Uterus (tissue), 4 donors: ENCODE data around the gene SPACA4. TPM values are rescaled to one million over a fixed set of nuclear protein-coding genes. Genes with fewer than 3 reads are reported as not detected.

Source experiments
- DNase-seq, 2 donors: peaks; one replicate each; pipeline ENCODE4 v3.0.0-alpha.2; 2019 to 2020
- H3K27ac ChIP-seq, 2 donors: fragments of 200-600 bp; sonication (generic); 1 replicate in 1 of 2; 2 replicates in 1 of 2; pipeline ENCODE4 v1.5.1; 2016 to 2018
- H3K27me3 ChIP-seq, 2 donors: fragments of 200-600 bp; sonication (generic); one replicate each; pipeline ENCODE4 v1.5.1; 2018 to 2019; ENCODE audit warnings: control low read depth in 1 of 2
- H3K36me3 ChIP-seq, 2 donors: fragments of 200-600 bp; sonication (generic); one replicate each; pipeline ENCODE4 v1.5.1; 2019; ENCODE audit warnings: control low read depth in 1 of 2
- H3K4me1 ChIP-seq, 2 donors: fragments of 200-600 bp; sonication (generic); one replicate each; pipeline ENCODE4 v1.5.1; 2018 to 2019; ENCODE audit warnings: control low read depth in 1 of 2
- H3K4me3 ChIP-seq, 2 donors: fragments of 200-600 bp; sonication (generic); 1 replicate in 1 of 2; 2 replicates in 1 of 2; pipeline ENCODE4 v1.5.1; 2018 to 2019; ENCODE audit warnings: mild to moderate bottlenecking in 1 of 2
- H3K9me3 ChIP-seq, 2 donors: fragments of 200-600 bp; sonication (generic); one replicate each; pipeline ENCODE4 v1.5.1; 2019; ENCODE audit warnings: control low read depth in 1 of 2
- POLR2A ChIP-seq, 2 donors: fragments of 450-650 bp; IDR thresholded peaks; one replicate each; pipeline ENCODE4 v1.6.1; 2016; ENCODE audit warnings: antibody characterized with exemption in 2 of 2, mild to moderate bottlenecking in 1 of 2, moderate library complexity in 1 of 2
- intact Hi-C: fragments of 100-400 bp; cut with DNase I; formaldehyde crosslinking; loops from one replicate; pipeline ENCODE4 v1.15.1; 2023; ENCODE audit warnings: low total_unique reads
- total RNA-seq, 4 donors: library from RNA; depleted of rRNA in 3 of 4; stranded (reverse); fragments of >200 nt in 3 of 4; gene quantifications; one replicate each; pipeline versions ENCODE4 v1.1.0 to v1.2.4, GENCODE V29; 2014 to 2023
- TF ChIP-seq, protein P1 (sequence below), 4 experiments: fragments of 200-600 bp in 2 of 4; fragments of 450-650 bp in 2 of 4; sonication (generic) in 2 of 4; IDR thresholded peaks; one replicate each; pipeline ENCODE4 v1.5.1; 2016 to 2019; ENCODE audit warnings: antibody characterized with exemption in 4 of 4, mild to moderate bottlenecking in 2 of 4, moderate library complexity in 1 of 4
- donor health status: DM: yes; HTN: yes; CAD: no.

SPACA4 gene
- total RNA-seq, 4 donors from 2014 or later: not detected

DNA sequence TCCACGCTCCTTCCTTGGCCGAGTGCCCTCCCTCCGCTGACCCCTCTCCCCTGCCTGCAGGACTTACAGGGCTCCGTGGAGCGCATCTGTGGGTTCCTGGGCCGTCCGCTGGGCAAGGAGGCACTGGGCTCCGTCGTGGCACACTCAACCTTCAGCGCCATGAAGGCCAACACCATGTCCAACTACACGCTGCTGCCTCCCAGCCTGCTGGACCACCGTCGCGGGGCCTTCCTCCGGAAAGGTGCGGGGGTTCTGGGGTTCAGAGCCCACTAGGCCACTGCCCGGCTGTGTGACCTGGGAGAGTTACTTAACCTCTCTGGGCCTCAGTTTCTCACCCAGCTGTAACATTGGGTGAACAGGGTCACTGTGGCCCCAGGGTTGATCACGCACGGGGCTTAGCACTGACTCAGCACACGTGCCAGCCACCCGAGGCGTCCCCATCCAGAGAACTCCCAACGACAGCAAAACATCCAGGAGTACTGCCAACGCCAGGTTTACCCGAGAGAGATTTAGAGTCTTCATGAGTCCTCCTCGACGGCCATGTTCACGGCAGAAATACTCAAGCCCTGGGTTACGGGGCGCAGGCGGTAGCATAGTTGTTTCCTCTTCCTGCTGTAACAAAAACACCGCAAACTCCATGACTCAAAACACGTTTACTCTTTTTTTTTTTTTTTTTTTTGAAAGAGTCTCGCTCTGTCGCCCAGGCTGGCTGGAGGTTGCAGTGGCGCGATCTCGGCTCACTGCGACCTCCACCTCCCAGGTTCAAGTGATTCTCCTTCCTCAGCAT lies 9.7 kb upstream of the SPACA4 start:
- TF ChIP-seq, protein P1, sequence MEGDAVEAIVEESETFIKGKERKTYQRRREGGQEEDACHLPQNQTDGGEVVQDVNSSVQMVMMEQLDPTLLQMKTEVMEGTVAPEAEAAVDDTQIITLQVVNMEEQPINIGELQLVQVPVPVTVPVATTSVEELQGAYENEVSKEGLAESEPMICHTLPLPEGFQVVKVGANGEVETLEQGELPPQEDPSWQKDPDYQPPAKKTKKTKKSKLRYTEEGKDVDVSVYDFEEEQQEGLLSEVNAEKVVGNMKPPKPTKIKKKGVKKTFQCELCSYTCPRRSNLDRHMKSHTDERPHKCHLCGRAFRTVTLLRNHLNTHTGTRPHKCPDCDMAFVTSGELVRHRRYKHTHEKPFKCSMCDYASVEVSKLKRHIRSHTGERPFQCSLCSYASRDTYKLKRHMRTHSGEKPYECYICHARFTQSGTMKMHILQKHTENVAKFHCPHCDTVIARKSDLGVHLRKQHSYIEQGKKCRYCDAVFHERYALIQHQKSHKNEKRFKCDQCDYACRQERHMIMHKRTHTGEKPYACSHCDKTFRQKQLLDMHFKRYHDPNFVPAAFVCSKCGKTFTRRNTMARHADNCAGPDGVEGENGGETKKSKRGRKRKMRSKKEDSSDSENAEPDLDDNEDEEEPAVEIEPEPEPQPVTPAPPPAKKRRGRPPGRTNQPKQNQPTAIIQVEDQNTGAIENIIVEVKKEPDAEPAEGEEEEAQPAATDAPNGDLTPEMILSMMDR (IDR thresholded peaks at IDR 0.05): no peak
- no peak for TF ChIP-seq POLR2A (IDR thresholded peaks at IDR 0.05)
- intact Hi-C loops: no loop called here
- Histone ChIP-seq H3K27ac (no peak overlapping the region), H3K4me3 (no peak overlapping the region), H3K27me3 (no peaks in the 10 kb centered on the region), H3K4me1 (no peaks in the 10 kb centered on the region), H3K36me3 (no peaks in the 10 kb centered on the region), H3K9me3 (no peaks in the 10 kb centered on the region)
- DNase-seq: no peak

DNA sequence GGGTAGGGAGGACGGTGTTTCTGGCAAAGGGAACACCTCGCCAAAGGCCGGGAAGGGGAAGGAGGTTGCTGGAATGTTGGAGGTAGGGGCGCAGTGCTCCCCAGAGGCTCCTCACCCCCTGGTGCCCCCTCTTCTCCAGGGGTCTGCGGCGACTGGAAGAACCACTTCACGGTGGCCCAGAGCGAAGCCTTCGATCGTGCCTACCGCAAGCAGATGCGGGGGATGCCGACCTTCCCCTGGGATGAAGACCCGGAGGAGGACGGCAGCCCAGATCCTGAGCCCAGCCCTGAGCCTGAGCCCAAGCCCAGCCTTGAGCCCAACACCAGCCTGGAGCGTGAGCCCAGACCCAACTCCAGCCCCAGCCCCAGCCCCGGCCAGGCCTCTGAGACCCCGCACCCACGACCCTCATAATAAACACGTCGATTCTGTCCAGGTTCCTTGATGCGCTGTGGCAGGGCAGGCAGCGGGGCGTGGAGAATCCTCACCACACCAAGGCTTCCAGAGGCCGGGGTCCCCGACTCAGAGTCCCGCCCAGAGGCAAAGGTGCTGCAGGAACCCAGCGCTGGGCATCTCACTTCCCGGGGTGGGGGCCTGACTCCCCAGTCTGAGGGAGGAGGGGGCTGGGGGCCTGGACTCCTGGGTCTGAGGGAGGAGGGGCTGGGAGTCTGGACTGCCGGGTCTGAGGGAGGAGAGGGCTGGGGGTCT lies 7.4 kb upstream of the SPACA4 start:
- intact Hi-C loops: no loop called here
- Histone ChIP-seq H3K9me3 (no peaks in the 10 kb centered on the region), H3K27ac (no peak overlapping the region), H3K27me3 (no peaks in the 10 kb centered on the region), H3K4me3 (no peak overlapping the region), H3K36me3 (no peaks in the 10 kb centered on the region), H3K4me1 (no peaks in the 10 kb centered on the region)
- DNase-seq: no peak
- no peak for TF ChIP-seq POLR2A (IDR thresholded peaks at IDR 0.05)
- TF ChIP-seq, protein P1 (IDR thresholded peaks at IDR 0.05): no peak

DNA sequence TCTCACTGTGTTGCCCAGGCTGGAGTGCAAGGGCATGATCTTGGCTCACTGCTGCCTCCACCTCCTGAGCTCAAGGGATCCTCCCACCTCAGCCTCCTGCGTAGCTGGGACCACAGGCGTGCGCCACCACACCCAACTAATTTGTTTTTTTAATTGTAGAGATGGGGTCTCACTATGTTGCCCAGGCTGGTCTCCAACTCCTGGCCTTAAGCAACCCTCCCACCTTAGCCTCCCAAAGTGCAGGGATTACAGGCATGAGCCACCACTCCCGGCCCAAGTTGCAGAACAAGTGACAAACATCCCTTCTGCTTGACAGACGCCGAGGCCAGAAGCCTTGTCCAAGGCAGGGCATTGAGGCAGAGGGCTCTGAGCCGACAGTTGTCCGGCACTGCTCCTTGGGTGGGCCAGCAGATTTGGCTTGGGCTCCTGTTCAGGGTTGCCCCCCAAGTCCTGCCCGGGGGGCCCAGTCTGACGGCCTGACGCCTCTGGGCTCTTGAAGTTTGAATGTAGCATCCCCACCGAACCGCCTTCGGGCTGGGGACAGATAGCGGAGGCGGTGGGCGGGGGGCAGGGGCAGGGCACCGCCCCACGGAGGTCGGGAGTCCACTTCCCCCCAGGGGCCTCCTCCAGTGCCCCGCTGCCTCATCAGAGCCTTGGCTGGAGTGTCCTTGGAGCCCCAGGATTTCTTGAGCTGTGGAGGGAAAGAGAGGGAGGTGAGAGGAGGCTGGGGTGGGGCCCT lies 5.7 kb upstream of the SPACA4 start:
- H3K27ac ChIP-seq: no peak overlapping the region
- no peak for TF ChIP-seq POLR2A (IDR thresholded peaks at IDR 0.05)
- TF ChIP-seq, protein P1 (IDR thresholded peaks at IDR 0.05): no peak
- H3K27me3 ChIP-seq: no peaks in the 10 kb centered on the region
- intact Hi-C loops: no loop called here
- H3K9me3 ChIP-seq: no peaks in the 10 kb centered on the region
- DNase-seq: no peak
- H3K36me3 ChIP-seq: no peaks in the 10 kb centered on the region
- no peaks in the 10 kb centered on the region for H3K4me1 ChIP-seq
- no peak overlapping the region for H3K4me3 ChIP-seq

DNA sequence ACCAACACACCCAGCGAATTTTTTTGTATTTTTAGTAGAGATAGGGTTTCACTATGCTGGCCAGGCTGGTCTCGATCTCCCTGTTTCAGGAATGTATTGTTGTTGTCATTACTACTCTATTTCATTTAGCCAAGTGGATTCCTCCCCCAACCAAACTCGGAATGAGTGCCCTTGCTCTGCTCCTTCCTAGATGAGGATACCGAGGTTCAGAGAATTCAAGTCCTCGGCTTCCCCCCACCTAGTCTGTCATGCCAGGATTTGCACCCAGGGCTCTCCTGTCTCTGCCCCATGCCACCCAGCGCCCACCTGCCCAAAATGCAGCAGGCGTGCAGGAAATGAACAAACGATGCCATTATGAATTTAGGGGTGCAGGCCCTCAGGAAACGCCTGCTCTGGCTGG lies 3.5 kb upstream of the SPACA4 start:
- H3K4me3 ChIP-seq: no peak overlapping the region
- no peak overlapping the region for H3K27ac ChIP-seq
- intact Hi-C loops: no loop called here
- TF ChIP-seq, protein P1 (IDR thresholded peaks at IDR 0.05): no peak
- TF ChIP-seq POLR2A (IDR thresholded peaks at IDR 0.05): no peak
- H3K27me3 ChIP-seq: no peaks in the 10 kb centered on the region
- no peaks in the 10 kb centered on the region for H3K4me1 ChIP-seq
- no peaks in the 10 kb centered on the region for H3K9me3 ChIP-seq
- H3K36me3 ChIP-seq: no peaks in the 10 kb centered on the region
- DNase-seq: no peak

DNA sequence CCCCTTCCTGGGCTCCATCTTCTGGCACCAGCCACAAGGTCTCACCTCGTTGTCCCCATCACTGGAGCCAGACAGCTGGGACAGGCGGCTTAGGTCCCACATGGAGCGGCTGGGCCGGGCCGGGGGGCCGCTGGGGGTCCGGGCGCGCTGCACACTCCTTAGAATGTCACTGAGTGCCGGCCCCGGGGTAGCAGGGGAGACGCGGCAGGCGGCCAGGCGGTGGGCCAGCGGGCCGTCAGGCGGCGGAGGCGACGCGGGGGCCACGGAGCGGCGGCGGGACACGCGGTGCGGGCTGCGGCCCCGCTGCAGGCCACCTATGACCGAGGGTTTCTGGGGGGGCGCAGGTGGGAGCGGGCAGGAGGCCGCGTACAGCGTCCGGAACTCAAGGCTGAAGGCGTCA lies 3.1 kb upstream of the SPACA4 start:
- Histone ChIP-seq H3K27ac (no peak overlapping the region), H3K36me3 (no peaks in the 10 kb centered on the region), H3K27me3 (no peaks in the 10 kb centered on the region), H3K4me3 (no peak overlapping the region), H3K4me1 (no peaks in the 10 kb centered on the region), H3K9me3 (no peaks in the 10 kb centered on the region)
- TF ChIP-seq, protein P1 (IDR thresholded peaks at IDR 0.05): no peak
- no peak for TF ChIP-seq POLR2A (IDR thresholded peaks at IDR 0.05)
- no peak for DNase-seq
- intact Hi-C loops: no loop called here
